ENCODE results near the gene PLPPR5.

- TF ChIP-seq USF2 (IDR thresholded peaks at IDR 0.05; ENCODE audit: low read depth, low read length) (no peak), CEBPB (IDR thresholded peaks at IDR 0.05; ENCODE audit: low read depth, low read length) (no peak), BHLHE40 (IDR thresholded peaks at IDR 0.05; ENCODE audit: low read depth, low read length) (no peak), CTCF (conservative IDR thresholded peaks at IDR 0.05; ENCODE audit: low read depth, low read length) (no peak), RFX5 (IDR thresholded peaks at IDR 0.05; ENCODE audit: low read depth, low read length) (no peak), RAD21 (IDR thresholded peaks at IDR 0.05; ENCODE audit: low read length) (no peak), MAFK (IDR thresholded peaks at IDR 0.05; ENCODE audit: low read depth, low read length) (no peak)
Measured at GRCh38 chr1:98870959-98871903, 133.4 kb downstream of the PLPPR5 start.
